CD8-positive, alpha-beta memory T cell (primary cell): Measurements from ENCODE around the gene CADPS. TPM values are rescaled to one million over a fixed set of nuclear protein-coding genes. Genes with fewer than 3 reads are reported as not detected.

Experiments
- CTCF ChIA-PET: fragments of 350-600 bp; sonication (Branson Sonifier 250); formaldehyde crosslinking; loops from one replicate; lab custom pipeline; 2021; ENCODE audit warnings: antibody characterized with exemption; lab: Charles Lee
- POLR2A ChIA-PET: fragments of 350-600 bp; sonication (Branson Sonifier 250); formaldehyde crosslinking; loops from one replicate; lab custom pipeline; 2021; ENCODE audit warnings: antibody characterized with exemption; lab: Charles Lee
- DNase-seq, 5 donors: peaks; one replicate each; pipeline versions ENCODE4 v3.0.0 to v3.0.0-alpha.2; 2020 to 2022; ENCODE audit warnings: mixed read lengths in 1 of 5
- H3K27ac ChIP-seq: one replicate; pipeline ENCODE4 v1.7.0; 2013; ENCODE audit warnings: low read depth, mild to moderate bottlenecking, low read length, moderate library complexity
- H3K27me3 ChIP-seq: 2 replicates; pipeline ENCODE4 v1.7.0; 2013; ENCODE audit warnings: low read length, mild to moderate bottlenecking; ENCODE audit not compliant: insufficient read depth, poor library complexity, severe bottlenecking
- H3K36me3 ChIP-seq: 2 replicates; pipeline ENCODE4 v1.7.0; 2013; ENCODE audit warnings: mild to moderate bottlenecking, low read length, moderate library complexity; ENCODE audit not compliant: insufficient read depth
- H3K4me1 ChIP-seq: 2 replicates; pipeline ENCODE4 v1.7.0; 2013; ENCODE audit warnings: mild to moderate bottlenecking, low read length, moderate library complexity; ENCODE audit not compliant: insufficient read depth
- H3K4me3 ChIP-seq: 2 replicates; pipeline ENCODE4 v1.7.0; 2013; ENCODE audit warnings: mild to moderate bottlenecking, low read length
- H3K9me3 ChIP-seq: 2 replicates; pipeline ENCODE4 v1.7.0; 2013; ENCODE audit warnings: mild to moderate bottlenecking, low read length
- H3K27ac Mint-ChIP-seq, 8 donors: one replicate each; pipeline ENCODE4 v1.8.0; 2020 to 2021; ENCODE audit warnings: mixed read lengths in 8 of 8, mild to moderate bottlenecking in 6 of 8, inconsistent platforms in 3 of 8, moderate library complexity in 3 of 8
- H3K27me3 Mint-ChIP-seq, 2 donors: one replicate each; pipeline ENCODE4 v1.8.0; 2020 to 2021; ENCODE audit warnings: mixed read lengths in 2 of 2, mild to moderate bottlenecking in 1 of 2, moderate library complexity in 1 of 2
- H3K36me3 Mint-ChIP-seq, 3 donors: one replicate each; pipeline ENCODE4 v1.8.0; 2020 to 2021; ENCODE audit warnings: mixed read lengths in 3 of 3, inconsistent platforms in 1 of 3, mild to moderate bottlenecking in 1 of 3
- H3K4me1 Mint-ChIP-seq, 3 donors: one replicate each; pipeline ENCODE4 v1.8.0; 2020 to 2021; ENCODE audit warnings: mixed read lengths in 3 of 3, inconsistent platforms in 1 of 3, mild to moderate bottlenecking in 1 of 3
- H3K4me3 Mint-ChIP-seq, 7 donors: one replicate each; pipeline ENCODE4 v1.8.0; 2020 to 2021; ENCODE audit warnings: mixed read lengths in 7 of 7, mild to moderate bottlenecking in 6 of 7, moderate library complexity in 4 of 7, inconsistent platforms in 2 of 7
- H3K9me3 Mint-ChIP-seq, 5 donors: one replicate each; pipeline ENCODE4 v1.8.0; 2020 to 2022; ENCODE audit warnings: mixed read lengths in 5 of 5, mild to moderate bottlenecking in 3 of 5, moderate library complexity in 2 of 5, inconsistent platforms in 1 of 5
- polyA plus RNA-seq: library from polyadenylated mRNA; unstranded; fragments of 300-500 nt; fragmentation: Illumina TruSeq; gene quantifications from one replicate; pipeline ENCODE4 v1.2.3, GENCODE V29; 2021
- total RNA-seq, 2 experiments: library from RNA; stranded (reverse); gene quantifications; one replicate each; pipeline ENCODE4 v1.2.3, GENCODE V29; 2021

Gene CADPS
- total and polyA plus RNA-seq, 3 experiments from 2014 or later, result not detected

- POLR2A ChIA-PET, result no interaction called here
- H3K27ac ChIP-seq, result no peak overlapping the region
- DNase-seq, result no peak
- H3K9me3 Mint-ChIP-seq, result peaks cover 0 to 22% (median 9%) of the 10 kb centered on the region in 5 donors
- no peaks in the 10 kb centered on the region for H3K4me1 ChIP-seq
- H3K27me3 Mint-ChIP-seq, result peaks cover 42 to 63% of the 10 kb centered on the region in 2 donors
- H3K4me3 Mint-ChIP-seq, result no peak overlapping the region
- H3K36me3 ChIP-seq, result no peaks in the 10 kb centered on the region
- no peaks in the 10 kb centered on the region for H3K36me3 Mint-ChIP-seq
- H3K27me3 ChIP-seq, result peaks cover 5% of the 10 kb centered on the region
- no peaks in the 10 kb centered on the region for H3K9me3 ChIP-seq
- H3K27ac Mint-ChIP-seq, result no peak overlapping the region
- CTCF ChIA-PET, result no interaction called here
- no peaks in the 10 kb centered on the region for H3K4me1 Mint-ChIP-seq
- no peak overlapping the region for H3K4me3 ChIP-seq
These were observed 506.9 kb downstream of the CADPS start for GRCh38 chr3:62368290-62368704.

GRCh38 chr3:62367763-62368195, 507.4 kb downstream of the CADPS start:
- H3K27me3 ChIP-seq, result peaks cover 5% of the 10 kb centered on the region
- DNase-seq, result no peak
- peaks cover 0 to 22% (median 9%) of the 10 kb centered on the region in 5 donors for H3K9me3 Mint-ChIP-seq
- no peak overlapping the region for H3K27ac ChIP-seq
- peaks cover 42 to 63% of the 10 kb centered on the region in 2 donors for H3K27me3 Mint-ChIP-seq
- H3K36me3 Mint-ChIP-seq, result no peaks in the 10 kb centered on the region
- H3K4me1 ChIP-seq, result no peaks in the 10 kb centered on the region
- POLR2A ChIA-PET, result no interaction called here
- H3K4me3 ChIP-seq, result no peak overlapping the region
- no peaks in the 10 kb centered on the region for H3K9me3 ChIP-seq
- CTCF ChIA-PET, result no interaction called here
- H3K4me1 Mint-ChIP-seq, result no peaks in the 10 kb centered on the region
- no peak overlapping the region for H3K4me3 Mint-ChIP-seq
- no peaks in the 10 kb centered on the region for H3K36me3 ChIP-seq
- H3K27ac Mint-ChIP-seq, result no peak overlapping the region

GRCh38 chr3:62366126-62366484, 509.1 kb downstream of the CADPS start:
- Histone ChIP-seq H3K9me3 (no peaks in the 10 kb centered on the region), H3K36me3 (no peaks in the 10 kb centered on the region), H3K4me1 (no peaks in the 10 kb centered on the region), H3K27ac (no peak overlapping the region), H3K27me3 (peaks cover under 1% of the 10 kb centered on the region), H3K4me3 (no peak overlapping the region)
- no peak overlapping the region for H3K27ac Mint-ChIP-seq
- peaks cover 39 to 59% of the 10 kb centered on the region in 2 donors for H3K27me3 Mint-ChIP-seq
- no peaks in the 10 kb centered on the region for H3K4me1 Mint-ChIP-seq
- POLR2A ChIA-PET, result no interaction called here
- no peak overlapping the region for H3K4me3 Mint-ChIP-seq
- no peaks in the 10 kb centered on the region for H3K36me3 Mint-ChIP-seq
- CTCF ChIA-PET, result no interaction called here
- no peak for DNase-seq
- H3K9me3 Mint-ChIP-seq, result peaks cover 0 to 19% (median 7%) of the 10 kb centered on the region in 5 donors

- no peaks in the 10 kb centered on the region for H3K9me3 ChIP-seq
- no peak overlapping the region for H3K4me3 ChIP-seq
- POLR2A ChIA-PET, result no interaction called here
- Mint-ChIP-seq H3K36me3 (no peaks in the 10 kb centered on the region), H3K4me3 (no peak overlapping the region), H3K4me1 (no peaks in the 10 kb centered on the region), H3K9me3 (peaks cover 0 to 15% (median 4%) of the 10 kb centered on the region in 5 donors), H3K27me3 (peaks cover 34 to 53% of the 10 kb centered on the region in 2 donors), H3K27ac (no peak overlapping the region)
- no peaks in the 10 kb centered on the region for H3K4me1 ChIP-seq
- CTCF ChIA-PET, result no interaction called here
- H3K27me3 ChIP-seq, result no peaks in the 10 kb centered on the region
- no peaks in the 10 kb centered on the region for H3K36me3 ChIP-seq
- DNase-seq, result no peak
- H3K27ac ChIP-seq, result no peak overlapping the region
These were observed 509.7 kb downstream of the CADPS start for GRCh38 chr3:62365391-62366125.

- no peaks in the 10 kb centered on the region for H3K36me3 ChIP-seq
- ChIA-PET CTCF (no interaction called here), POLR2A (no interaction called here)
- H3K27ac ChIP-seq, result no peak overlapping the region
- Mint-ChIP-seq H3K27me3 (peaks cover 20 to 40% of the 10 kb centered on the region in 2 donors), H3K4me1 (no peaks in the 10 kb centered on the region), H3K4me3 (no peak overlapping the region), H3K27ac (no peak overlapping the region), H3K9me3 (peaks cover 0 to 8% (median 0%) of the 10 kb centered on the region in 5 donors), H3K36me3 (no peaks in the 10 kb centered on the region)
- no peak overlapping the region for H3K4me3 ChIP-seq
- no peaks in the 10 kb centered on the region for H3K4me1 ChIP-seq
- H3K9me3 ChIP-seq, result no peaks in the 10 kb centered on the region
- no peak for DNase-seq
- no peaks in the 10 kb centered on the region for H3K27me3 ChIP-seq
These were observed 511.0 kb downstream of the CADPS start for GRCh38 chr3:62364191-62364590.

GRCh38 chr3:62363275-62363674, 511.9 kb downstream of the CADPS start:
- Mint-ChIP-seq H3K4me1 (no peaks in the 10 kb centered on the region), H3K4me3 (no peak overlapping the region), H3K27me3 (peaks cover 19 to 32% of the 10 kb centered on the region in 2 donors), H3K27ac (no peak overlapping the region), H3K9me3 (peaks cover 0 to 10% (median 0%) of the 10 kb centered on the region in 5 donors), H3K36me3 (no peaks in the 10 kb centered on the region)
- Histone ChIP-seq H3K27me3 (no peaks in the 10 kb centered on the region), H3K9me3 (no peaks in the 10 kb centered on the region), H3K27ac (no peak overlapping the region), H3K4me1 (no peaks in the 10 kb centered on the region), H3K4me3 (no peak overlapping the region), H3K36me3 (no peaks in the 10 kb centered on the region)
- no peak for DNase-seq
- CTCF ChIA-PET, result no interaction called here
- POLR2A ChIA-PET, result no interaction called here

GRCh38 chr3:62361824-62362223, 513.4 kb downstream of the CADPS start:
- Mint-ChIP-seq H3K9me3 (peaks cover 0 to 7% (median 0%) of the 10 kb centered on the region in 5 donors), H3K4me1 (no peaks in the 10 kb centered on the region), H3K4me3 (no peak overlapping the region), H3K27ac (no peak overlapping the region), H3K27me3 (peaks cover 8 to 17% of the 10 kb centered on the region in 2 donors), H3K36me3 (no peaks in the 10 kb centered on the region)
- POLR2A ChIA-PET, result no interaction called here
- no peak for DNase-seq
- CTCF ChIA-PET, result no interaction called here
- no peaks in the 10 kb centered on the region for H3K4me1 ChIP-seq
- H3K9me3 ChIP-seq, result no peaks in the 10 kb centered on the region
- H3K36me3 ChIP-seq, result no peaks in the 10 kb centered on the region
- H3K27me3 ChIP-seq, result no peaks in the 10 kb centered on the region
- no peak overlapping the region for H3K4me3 ChIP-seq
- H3K27ac ChIP-seq, result no peak overlapping the region

GRCh38 chr3:62361261-62361660, 514.0 kb downstream of the CADPS start:
- POLR2A ChIA-PET, result no interaction called here
- Mint-ChIP-seq H3K4me1 (no peaks in the 10 kb centered on the region), H3K36me3 (no peaks in the 10 kb centered on the region), H3K27me3 (peaks cover 3 to 12% of the 10 kb centered on the region in 2 donors), H3K4me3 (no peak overlapping the region), H3K27ac (no peak overlapping the region), H3K9me3 (peaks cover 0 to 7% (median 0%) of the 10 kb centered on the region in 5 donors)
- no peaks in the 10 kb centered on the region for H3K36me3 ChIP-seq
- no peak overlapping the region for H3K27ac ChIP-seq
- H3K27me3 ChIP-seq, result no peaks in the 10 kb centered on the region
- CTCF ChIA-PET, result no interaction called here
- DNase-seq, result no peak
- H3K4me3 ChIP-seq, result no peak overlapping the region
- no peaks in the 10 kb centered on the region for H3K9me3 ChIP-seq
- H3K4me1 ChIP-seq, result no peaks in the 10 kb centered on the region
